ENCODE data around the gene TMEM141.

DNA sequence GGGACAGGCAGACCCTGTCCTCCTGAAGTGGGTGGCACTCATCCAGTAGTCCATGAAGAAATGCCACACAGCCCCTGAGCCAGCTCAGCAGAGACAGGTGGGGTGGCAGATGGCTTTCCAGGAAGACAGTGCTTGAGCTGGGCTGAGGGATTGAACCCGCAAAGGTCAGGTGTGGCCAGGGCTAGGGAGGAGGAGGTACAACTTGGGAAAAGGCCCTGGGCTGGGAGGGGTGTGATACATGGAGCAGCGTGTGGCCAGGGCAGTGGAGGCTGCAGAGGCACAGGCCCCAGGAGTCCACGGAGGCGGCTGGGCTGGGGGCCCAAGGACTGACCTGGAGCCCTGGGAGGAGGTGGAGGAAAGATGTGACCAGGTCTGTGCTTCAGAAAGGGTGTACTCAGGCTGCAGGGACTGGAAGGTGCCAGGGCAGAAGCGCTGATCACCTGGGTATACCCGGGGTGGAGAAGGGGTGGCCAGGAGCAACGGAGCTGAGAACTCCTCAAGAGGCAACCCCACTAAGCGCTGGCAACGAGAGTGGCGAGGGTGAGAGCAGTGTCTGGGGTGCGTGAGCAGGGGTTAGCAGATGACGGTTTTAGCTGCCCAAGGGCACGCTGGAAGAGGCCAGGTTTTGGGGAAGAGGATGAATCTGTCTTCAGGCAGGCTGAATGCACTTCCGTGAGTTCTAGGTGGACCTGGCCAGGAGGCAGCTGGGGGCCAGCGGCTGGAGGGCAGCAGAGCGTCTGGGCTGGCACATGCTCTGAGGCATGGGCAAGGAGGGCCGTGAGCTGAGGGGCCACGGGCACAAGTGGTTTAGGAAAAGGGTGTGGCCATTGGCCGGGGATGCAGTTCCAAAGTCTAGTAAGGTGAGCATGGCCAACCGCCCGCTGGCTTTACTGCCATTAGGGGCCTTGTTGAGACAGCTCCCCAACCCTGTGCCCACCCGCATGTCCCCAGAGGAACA, 12.7 kb downstream of the TMEM141 start:
- no peak for TF ChIP-seq POLR2A (IDR thresholded peaks at IDR 0.05; ENCODE audit: low read depth, low read length)
- no peak for TF ChIP-seq JUN (IDR thresholded peaks at IDR 0.05; ENCODE audit: borderline replicate concordance, insufficient read depth, insufficient read length, low read depth)
- TF ChIP-seq, protein P1, sequence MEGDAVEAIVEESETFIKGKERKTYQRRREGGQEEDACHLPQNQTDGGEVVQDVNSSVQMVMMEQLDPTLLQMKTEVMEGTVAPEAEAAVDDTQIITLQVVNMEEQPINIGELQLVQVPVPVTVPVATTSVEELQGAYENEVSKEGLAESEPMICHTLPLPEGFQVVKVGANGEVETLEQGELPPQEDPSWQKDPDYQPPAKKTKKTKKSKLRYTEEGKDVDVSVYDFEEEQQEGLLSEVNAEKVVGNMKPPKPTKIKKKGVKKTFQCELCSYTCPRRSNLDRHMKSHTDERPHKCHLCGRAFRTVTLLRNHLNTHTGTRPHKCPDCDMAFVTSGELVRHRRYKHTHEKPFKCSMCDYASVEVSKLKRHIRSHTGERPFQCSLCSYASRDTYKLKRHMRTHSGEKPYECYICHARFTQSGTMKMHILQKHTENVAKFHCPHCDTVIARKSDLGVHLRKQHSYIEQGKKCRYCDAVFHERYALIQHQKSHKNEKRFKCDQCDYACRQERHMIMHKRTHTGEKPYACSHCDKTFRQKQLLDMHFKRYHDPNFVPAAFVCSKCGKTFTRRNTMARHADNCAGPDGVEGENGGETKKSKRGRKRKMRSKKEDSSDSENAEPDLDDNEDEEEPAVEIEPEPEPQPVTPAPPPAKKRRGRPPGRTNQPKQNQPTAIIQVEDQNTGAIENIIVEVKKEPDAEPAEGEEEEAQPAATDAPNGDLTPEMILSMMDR (IDR thresholded peaks at IDR 0.05; ENCODE audit: extremely low read depth in 1 of 2, insufficient read depth in 1 of 2, low read depth in 1 of 2, low read length in 2 of 2) = no peak
- TF ChIP-seq MYC (IDR thresholded peaks at IDR 0.05; ENCODE audit: low read depth, low read length) = no peak
- no peak for TF ChIP-seq EZH2 (IDR thresholded peaks at IDR 0.05; ENCODE audit: borderline replicate concordance, low read depth, low read length, severe bottlenecking)
- no peak for TF ChIP-seq POLR2AphosphoS5 (IDR thresholded peaks at IDR 0.05; ENCODE audit: insufficient read depth, low read depth, low read length)
- TF ChIP-seq, protein P2, sequence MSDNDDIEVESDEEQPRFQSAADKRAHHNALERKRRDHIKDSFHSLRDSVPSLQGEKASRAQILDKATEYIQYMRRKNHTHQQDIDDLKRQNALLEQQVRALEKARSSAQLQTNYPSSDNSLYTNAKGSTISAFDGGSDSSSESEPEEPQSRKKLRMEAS (IDR thresholded peaks at IDR 0.05; ENCODE audit: insufficient read depth, insufficient read length) = no peak
- no peak for TF ChIP-seq GATA2 (IDR thresholded peaks at IDR 0.05; ENCODE audit: insufficient read depth, insufficient read length, low read depth, low read length)

Measured in endothelial cell of umbilical vein (primary cell).